ENCODE data around the gene NXN. TPM values are rescaled to one million over a fixed set of nuclear protein-coding genes. Genes with fewer than 3 reads are reported as not detected.
"Not testable (repeated sequence)": the region's sequence is repeated elsewhere in the genome, so short reads cannot be mapped to it uniquely, and the experiment has no call there.

NXN gene
- total and polyA plus RNA-seq, 4 donors, result 25.7 to 60.6 (median 44.0) TPM

DNA sequence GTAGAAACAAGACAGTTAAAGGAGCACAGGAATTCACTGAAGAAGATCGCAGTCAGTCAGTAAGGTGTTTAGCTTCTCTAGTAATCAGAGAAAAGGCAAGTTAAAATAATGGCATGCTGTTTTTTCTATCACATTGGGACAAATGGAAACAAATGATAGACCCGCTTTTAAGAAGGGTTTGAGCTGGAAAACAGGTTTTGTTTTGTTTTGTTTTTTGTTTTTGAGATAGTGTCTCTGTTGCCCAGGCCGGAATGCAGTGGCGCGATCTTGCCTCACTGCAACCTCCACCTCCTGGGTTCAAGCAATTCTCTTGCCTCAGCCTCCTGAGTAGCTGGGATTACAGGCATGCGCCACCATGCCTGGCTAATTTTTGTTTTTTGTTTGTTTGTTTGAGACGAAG, 193.7 kb downstream of the NXN start:
- not testable (repeated sequence) for H3K4me3 ChIP-seq (ENCODE audit: low read depth, low read length); H3K9me3 ChIP-seq (ENCODE audit: control insufficient read depth, insufficient read depth, low read length); H3K27me3 ChIP-seq (ENCODE audit: control insufficient read depth, insufficient read depth, low read length); DNase-seq (ENCODE audit: low read depth in 4 of 6, low spot score in 6 of 6); H3K27ac ChIP-seq (ENCODE audit: low read depth, low read length)
- WGBS (ENCODE audit: insufficient coverage), result 100% methylated on average over 2 of the region's 7 CpGs
- peaks cover 18% of the 10 kb centered on the region for H3K4me1 ChIP-seq (ENCODE audit: control insufficient read depth, insufficient read depth, low read length)
- H3K36me3 ChIP-seq (ENCODE audit: control insufficient read depth, insufficient read depth, low read length), result peaks cover 33% of the 10 kb centered on the region

- no peak for DNase-seq (ENCODE audit: low read depth in 4 of 6, low spot score in 6 of 6)
- peaks cover 20% of the 10 kb centered on the region for H3K4me1 ChIP-seq (ENCODE audit: control insufficient read depth, insufficient read depth, low read length)
- no peaks in the 10 kb centered on the region for H3K9me3 ChIP-seq (ENCODE audit: control insufficient read depth, insufficient read depth, low read length)
- no peak overlapping the region for H3K27ac ChIP-seq (ENCODE audit: low read depth, low read length)
- no peak overlapping the region for H3K4me3 ChIP-seq (ENCODE audit: low read depth, low read length)
- 84% methylated on average over 3 of the region's 3 CpGs for WGBS (ENCODE audit: insufficient coverage)
- H3K27me3 ChIP-seq (ENCODE audit: control insufficient read depth, insufficient read depth, low read length), result no peaks in the 10 kb centered on the region
- peaks cover 25% of the 10 kb centered on the region for H3K36me3 ChIP-seq (ENCODE audit: control insufficient read depth, insufficient read depth, low read length)
Observed at GRCh38 chr17:784143-784542, 195.4 kb downstream of the NXN start.

GRCh38 chr17:781805-782731, 197.5 kb downstream of the NXN start, which contains the start of the genes GLOD4 and MRM3:
TSS of gene GLOD4 (minus strand) at chr17:782280. CDS start at chr17:782255, 25 bp downstream.
TSS of gene MRM3 (plus strand) at chr17:782353. CDS start at chr17:782379, 26 bp downstream.
- H3K36me3 ChIP-seq (ENCODE audit: control insufficient read depth, insufficient read depth, low read length), result peaks cover 22% of the 10 kb centered on the region
- peak within 1 kb of the TSS; percentile 97 for H3K4me3 ChIP-seq (ENCODE audit: low read depth, low read length)
- under 1% methylated on average over 87 of the region's 87 CpGs for WGBS (ENCODE audit: insufficient coverage)
- DNase-seq (ENCODE audit: low read depth in 4 of 6, low spot score in 6 of 6), result peak; percentile 87 to 98 (median 94)
- no peaks in the 10 kb centered on the region for H3K9me3 ChIP-seq (ENCODE audit: control insufficient read depth, insufficient read depth, low read length)
- peak within 1 kb of the TSS; percentile 75 for H3K27ac ChIP-seq (ENCODE audit: low read depth, low read length)
- H3K27me3 ChIP-seq (ENCODE audit: control insufficient read depth, insufficient read depth, low read length), result no peaks in the 10 kb centered on the region
- peaks cover 20% of the 10 kb centered on the region for H3K4me1 ChIP-seq (ENCODE audit: control insufficient read depth, insufficient read depth, low read length)

GRCh38 chr17:778096-778495, 201.5 kb downstream of the NXN start:
- peaks cover 46% of the 10 kb centered on the region for H3K36me3 ChIP-seq (ENCODE audit: control insufficient read depth, insufficient read depth, low read length)
- H3K9me3 ChIP-seq (ENCODE audit: control insufficient read depth, insufficient read depth, low read length), result no peaks in the 10 kb centered on the region
- no peak for DNase-seq (ENCODE audit: low read depth in 4 of 6, low spot score in 6 of 6)
- no peak overlapping the region for H3K4me3 ChIP-seq (ENCODE audit: low read depth, low read length)
- no peak overlapping the region for H3K27ac ChIP-seq (ENCODE audit: low read depth, low read length)
- no peaks in the 10 kb centered on the region for H3K27me3 ChIP-seq (ENCODE audit: control insufficient read depth, insufficient read depth, low read length)
- WGBS (ENCODE audit: insufficient coverage), result 64% methylated on average over 4 of the region's 11 CpGs
- H3K4me1 ChIP-seq (ENCODE audit: control insufficient read depth, insufficient read depth, low read length), result peaks cover 13% of the 10 kb centered on the region

DNA sequence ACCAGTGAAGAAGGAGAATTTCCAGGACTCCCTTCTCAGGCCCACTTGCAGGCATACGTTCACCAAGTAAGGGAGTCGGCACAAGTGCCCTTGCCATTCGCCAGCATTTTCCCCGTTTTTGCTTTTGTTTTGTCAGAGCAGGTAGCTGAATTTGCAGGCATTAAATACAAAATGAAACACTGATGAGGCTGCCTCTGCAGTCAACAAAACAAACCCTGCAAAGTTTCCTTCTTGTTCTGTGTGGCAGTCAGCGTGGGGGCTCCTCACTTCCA, 205.3 kb downstream of the NXN start:
- Histone ChIP-seq H3K27me3 (ENCODE audit: control insufficient read depth, insufficient read depth, low read length) (no peaks in the 10 kb centered on the region), H3K27ac (ENCODE audit: low read depth, low read length) (no peak overlapping the region), H3K4me1 (ENCODE audit: control insufficient read depth, insufficient read depth, low read length) (no peaks in the 10 kb centered on the region), H3K9me3 (ENCODE audit: control insufficient read depth, insufficient read depth, low read length) (no peaks in the 10 kb centered on the region), H3K36me3 (ENCODE audit: control insufficient read depth, insufficient read depth, low read length) (peaks cover 65% of the 10 kb centered on the region), H3K4me3 (ENCODE audit: low read depth, low read length) (no peak overlapping the region)
- DNase-seq (ENCODE audit: low read depth in 4 of 6, low spot score in 6 of 6), result no peak
- 73% methylated on average over 4 of the region's 5 CpGs for WGBS (ENCODE audit: insufficient coverage)

- WGBS (ENCODE audit: insufficient coverage), result 56% methylated on average over 8 of the region's 14 CpGs
- H3K9me3 ChIP-seq (ENCODE audit: control insufficient read depth, insufficient read depth, low read length), result no peaks in the 10 kb centered on the region
- H3K36me3 ChIP-seq (ENCODE audit: control insufficient read depth, insufficient read depth, low read length), result peaks cover 66% of the 10 kb centered on the region
- H3K27ac ChIP-seq (ENCODE audit: low read depth, low read length), result no peak overlapping the region
- DNase-seq (ENCODE audit: low read depth in 4 of 6, low spot score in 6 of 6), result no peak
- no peaks in the 10 kb centered on the region for H3K4me1 ChIP-seq (ENCODE audit: control insufficient read depth, insufficient read depth, low read length)
- H3K27me3 ChIP-seq (ENCODE audit: control insufficient read depth, insufficient read depth, low read length), result no peaks in the 10 kb centered on the region
- no peak overlapping the region for H3K4me3 ChIP-seq (ENCODE audit: low read depth, low read length)
Observed at GRCh38 chr17:773467-774312, 205.9 kb downstream of the NXN start.

- peaks cover 65% of the 10 kb centered on the region for H3K36me3 ChIP-seq (ENCODE audit: control insufficient read depth, insufficient read depth, low read length)
- H3K27ac ChIP-seq (ENCODE audit: low read depth, low read length), result no peak overlapping the region
- no peak for DNase-seq (ENCODE audit: low read depth in 4 of 6, low spot score in 6 of 6)
- no CpG with 5 or more reads among the region's 5 CpGs for WGBS (ENCODE audit: insufficient coverage)
- H3K27me3 ChIP-seq (ENCODE audit: control insufficient read depth, insufficient read depth, low read length), result no peaks in the 10 kb centered on the region
- H3K9me3 ChIP-seq (ENCODE audit: control insufficient read depth, insufficient read depth, low read length), result no peaks in the 10 kb centered on the region
- H3K4me3 ChIP-seq (ENCODE audit: low read depth, low read length), result no peak overlapping the region
- H3K4me1 ChIP-seq (ENCODE audit: control insufficient read depth, insufficient read depth, low read length), result no peaks in the 10 kb centered on the region
Observed at GRCh38 chr17:773016-773415, 206.6 kb downstream of the NXN start.

- no peak for DNase-seq (ENCODE audit: low read depth in 4 of 6, low spot score in 6 of 6)
- peaks cover 53% of the 10 kb centered on the region for H3K36me3 ChIP-seq (ENCODE audit: control insufficient read depth, insufficient read depth, low read length)
- H3K4me1 ChIP-seq (ENCODE audit: control insufficient read depth, insufficient read depth, low read length), result no peaks in the 10 kb centered on the region
- H3K27me3 ChIP-seq (ENCODE audit: control insufficient read depth, insufficient read depth, low read length), result no peaks in the 10 kb centered on the region
- no peak overlapping the region for H3K4me3 ChIP-seq (ENCODE audit: low read depth, low read length)
- WGBS (ENCODE audit: insufficient coverage), result 90% methylated on average over 2 of the region's 3 CpGs
- no peaks in the 10 kb centered on the region for H3K9me3 ChIP-seq (ENCODE audit: control insufficient read depth, insufficient read depth, low read length)
- no peak overlapping the region for H3K27ac ChIP-seq (ENCODE audit: low read depth, low read length)
Observed at GRCh38 chr17:767076-767475, 212.5 kb downstream of the NXN start.

DNA sequence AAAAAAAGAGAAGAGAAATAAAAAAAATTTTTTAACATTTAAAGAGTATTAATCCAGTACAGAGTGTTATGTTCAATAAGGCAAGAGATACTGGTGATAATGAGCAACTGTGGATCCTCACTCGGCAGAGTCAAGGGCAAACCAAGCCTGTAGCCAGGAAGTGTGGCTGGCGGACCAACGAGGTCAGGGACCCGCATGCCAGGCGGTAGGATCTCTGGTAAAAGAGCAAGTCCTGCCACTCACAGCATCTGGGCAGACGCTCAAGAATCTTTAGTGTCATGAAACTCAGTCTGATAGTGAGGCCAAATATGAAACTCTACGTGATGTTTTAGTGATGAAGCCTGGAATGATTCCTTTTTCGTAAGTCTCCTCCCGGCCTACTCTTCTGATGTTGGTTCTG, 219.2 kb downstream of the NXN start:
- Histone ChIP-seq H3K27ac (ENCODE audit: low read depth, low read length) (no peak overlapping the region), H3K4me1 (ENCODE audit: control insufficient read depth, insufficient read depth, low read length) (no peaks in the 10 kb centered on the region), H3K9me3 (ENCODE audit: control insufficient read depth, insufficient read depth, low read length) (no peaks in the 10 kb centered on the region), H3K36me3 (ENCODE audit: control insufficient read depth, insufficient read depth, low read length) (peaks cover 44% of the 10 kb centered on the region), H3K4me3 (ENCODE audit: low read depth, low read length) (no peak overlapping the region), H3K27me3 (ENCODE audit: control insufficient read depth, insufficient read depth, low read length) (no peaks in the 10 kb centered on the region)
- WGBS (ENCODE audit: insufficient coverage), result 97% methylated on average over 9 of the region's 9 CpGs
- no peak for DNase-seq (ENCODE audit: low read depth in 4 of 6, low spot score in 6 of 6)

Measured in spinal cord (tissue), 10 donors.